Natural killer cell (primary cell): ENCODE data around the gene ZFP14. TPM values are rescaled to one million over a fixed set of nuclear protein-coding genes. Genes with fewer than 3 reads are reported as not detected.
A peak's percentile ranks its signal among the peaks of the same experiment; 100 is the strongest.

Experiments
- ATAC-seq, 3 donors: fragments of 150-1000 bp in 2 of 3; fragments of 200-7000 bp in 1 of 3; cut with Tn5 transposase; 1 replicate in 1 of 3; 2 replicates in 2 of 3; pipeline ENCODE4 v1.10.0; 2021; ENCODE audit warnings: mild to moderate bottlenecking in 2 of 3, moderate library complexity in 2 of 3
- DNase-seq, 2 donors: peaks; one replicate each; pipeline versions ENCODE4 v3.0.0 to v3.0.0-alpha.2; 2013 to 2021; ENCODE audit warnings: mixed read lengths in 1 of 2
- H3K27ac ChIP-seq: one replicate; pipeline ENCODE4 v1.5.1; 2013; ENCODE audit warnings: mild to moderate bottlenecking, low read length
- H3K27me3 ChIP-seq: one replicate; pipeline ENCODE4 v1.6.1; 2013; ENCODE audit warnings: low read length; ENCODE audit not compliant: control insufficient read depth, insufficient read depth
- H3K36me3 ChIP-seq: one replicate; pipeline ENCODE4 v1.6.1; 2013; ENCODE audit warnings: low read length; ENCODE audit not compliant: control insufficient read depth, insufficient read depth
- H3K4me1 ChIP-seq: one replicate; pipeline ENCODE4 v1.6.1; 2013; ENCODE audit warnings: low read length; ENCODE audit not compliant: control insufficient read depth, insufficient read depth
- H3K4me3 ChIP-seq: one replicate; pipeline ENCODE4 v1.5.1; 2013; ENCODE audit warnings: low read length
- H3K9me3 ChIP-seq: one replicate; pipeline ENCODE4 v1.6.1; 2013; ENCODE audit warnings: low read length; ENCODE audit not compliant: control insufficient read depth, insufficient read depth
- H3K27ac Mint-ChIP-seq, 2 donors: one replicate each; pipeline ENCODE4 v1.8.0; 2022; ENCODE audit warnings: mild to moderate bottlenecking in 2 of 2, mixed read lengths in 2 of 2, moderate library complexity in 1 of 2
- H3K27me3 Mint-ChIP-seq, 2 donors: one replicate each; pipeline ENCODE4 v1.8.0; 2022; ENCODE audit warnings: low read depth in 2 of 2, mixed read lengths in 2 of 2
- H3K36me3 Mint-ChIP-seq: one replicate; pipeline ENCODE4 v1.8.0; 2022; ENCODE audit warnings: mixed read lengths
- H3K4me1 Mint-ChIP-seq, 2 donors: one replicate each; pipeline ENCODE4 v1.8.0; 2022; ENCODE audit warnings: mixed read lengths in 2 of 2
- H3K4me3 Mint-ChIP-seq: one replicate; pipeline ENCODE4 v1.8.0; 2022; ENCODE audit warnings: mild to moderate bottlenecking, moderate library complexity, mixed read lengths
- H3K9me3 Mint-ChIP-seq, 2 donors: one replicate each; pipeline ENCODE4 v1.8.0; 2022; ENCODE audit warnings: mixed read lengths in 2 of 2
- CTCF ChIP-seq: fragments of 200-600 bp; IDR thresholded peaks from one replicate; pipeline ENCODE4 v1.8.0; 2022; ENCODE audit warnings: antibody characterized with exemption
- WGBS: methylation state at CpG from one replicate; pipeline ENCODE4 v1.1.7; 2013; ENCODE audit warnings: missing lambda C conversion rate; ENCODE audit not compliant: insufficient coverage; 5-methylcytosine and 5-hydroxymethylcytosine counted together
- intact Hi-C: fragments of 100-400 bp; cut with micrococcal nuclease; formaldehyde crosslinking; loops from one replicate; pipeline ENCODE4 v1.14.2; 2022
- total RNA-seq, 4 donors: library from RNA; stranded (reverse); fragments of 120-200 nt in 1 of 4; gene quantifications; one replicate each; pipeline versions ENCODE4 v1.2.3 to v1.2.4, GENCODE V29; 2013 to 2022

ZFP14 gene
- total RNA-seq: 1 to 10 TPM; 7.4 to 8.2 (median 7.8) TPM
- total RNA-seq (2013): 21.2 TPM

DNA sequence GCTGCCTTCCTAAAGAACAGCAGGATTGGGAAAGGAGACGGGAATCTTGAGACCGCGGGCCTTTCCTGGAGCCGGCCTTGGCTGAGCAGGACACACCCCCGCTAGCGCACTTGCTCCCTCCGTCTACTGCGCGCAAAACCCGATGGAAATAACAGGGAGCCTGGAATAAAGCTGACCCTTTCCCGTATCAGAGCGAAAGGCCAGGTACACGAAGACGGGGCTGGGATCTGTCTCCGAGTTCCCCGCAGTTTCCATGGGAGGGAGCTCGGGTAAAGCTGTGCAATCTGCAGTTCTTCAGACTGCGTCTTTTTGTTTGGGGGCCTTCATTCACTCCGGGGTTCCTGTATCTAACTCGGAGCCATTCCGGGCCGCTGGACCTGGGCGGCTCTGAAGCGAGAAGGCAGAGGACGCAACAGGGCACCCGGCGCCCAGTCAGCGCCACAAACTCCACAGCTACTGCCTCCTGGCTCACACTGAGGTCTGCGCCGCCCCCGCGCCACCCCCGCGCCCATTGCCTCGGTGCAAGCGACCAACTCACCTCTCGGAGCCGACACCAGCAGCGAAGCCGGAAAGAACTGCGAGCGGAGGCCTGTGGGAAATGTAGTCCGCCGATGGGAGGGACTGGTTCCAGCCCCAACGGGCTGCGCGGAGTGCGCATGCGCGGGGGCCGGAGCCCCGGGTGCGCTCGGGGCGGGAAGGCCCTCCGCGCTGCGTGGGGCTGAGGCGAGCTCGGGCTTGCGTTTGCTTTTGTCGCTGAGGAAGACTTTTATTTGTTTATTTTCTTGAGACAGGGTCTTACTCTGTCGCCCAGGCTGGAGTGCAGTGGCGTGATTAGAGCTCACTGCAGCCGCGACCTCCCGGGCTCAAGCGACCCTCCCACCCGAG lies at the start of gene ZFP14:
TSS of gene ZFP14 (minus strand) at position 577 of the 885 bp plus-strand sequence. CDS start 11,309 bp downstream, outside the sequence.
- H3K4me3 Mint-ChIP-seq: peak within 1 kb of the TSS; percentile 88
- H3K4me1 Mint-ChIP-seq: peaks cover 18 to 23% of the 10 kb centered on the region in 2 donors
- intact Hi-C loops: loop anchor here (1.0 to 10.0 kb wide), 6 partner anchors 109 to 833 kb away; partner anchors contain the start of genes ZNF345, ZNF567, ZNF585B and ZNF850

DNA sequence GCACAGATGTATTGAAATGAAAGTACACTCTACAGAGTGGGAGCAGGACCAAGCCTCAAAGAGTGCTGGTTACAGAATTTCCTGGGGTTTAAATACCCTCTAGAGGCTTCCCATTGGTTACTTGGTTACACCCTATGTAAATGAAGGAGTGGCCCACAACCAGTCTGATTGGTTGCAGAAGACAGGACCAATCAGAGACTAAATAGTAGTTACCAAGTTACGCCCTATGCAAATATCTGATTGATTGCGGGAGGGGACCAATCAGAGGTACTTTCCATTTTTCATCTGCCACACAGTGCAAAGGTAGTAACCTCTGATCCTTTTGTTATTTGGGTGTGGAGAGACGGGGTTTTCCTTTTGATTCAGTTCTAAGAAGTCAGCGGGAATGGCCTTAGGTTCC lies 44.9 kb upstream of the ZFP14 start:
- H3K27ac Mint-ChIP-seq: no peak overlapping the region
- no peak for ATAC-seq
- Histone ChIP-seq H3K27ac (no peak overlapping the region), H3K4me1 (peaks cover under 1% of the 10 kb centered on the region), H3K27me3 (peaks cover 7% of the 10 kb centered on the region), H3K36me3 (no peaks in the 10 kb centered on the region), H3K4me3 (no peak overlapping the region), H3K9me3 (peaks cover 8% of the 10 kb centered on the region)
- H3K4me1 Mint-ChIP-seq: peaks cover 1 to 2% of the 10 kb centered on the region in 2 donors
- TF ChIP-seq CTCF: no peak
- peaks cover 21 to 26% of the 10 kb centered on the region in 2 donors for H3K27me3 Mint-ChIP-seq
- no peaks in the 10 kb centered on the region for H3K36me3 Mint-ChIP-seq
- no peak for DNase-seq
- intact Hi-C loops: no loop called here
- WGBS: 100% methylated on average over 1 of the region's 4 CpGs
- H3K9me3 Mint-ChIP-seq: peaks cover 0 to 3% of the 10 kb centered on the region in 2 donors
- H3K4me3 Mint-ChIP-seq: no peak overlapping the region

More for the DNA sequence above, at the start of gene ZFP14:
- Histone ChIP-seq H3K4me3 (peak within 1 kb of the TSS; percentile 81), H3K9me3 (no peaks in the 10 kb centered on the region), H3K27me3 (no peaks in the 10 kb centered on the region), H3K4me1 (peaks cover 10% of the 10 kb centered on the region), H3K27ac (peak within 1 kb of the TSS; percentile 89), H3K36me3 (no peaks in the 10 kb centered on the region)
- peaks cover 0 to 2% of the 10 kb centered on the region in 2 donors for H3K9me3 Mint-ChIP-seq
- peak; percentile 91 to 97 for DNase-seq
- H3K27ac Mint-ChIP-seq: peak within 1 kb of the TSS; percentile 89 to 98
- no peak for TF ChIP-seq CTCF
- WGBS: 6% methylated on average over 69 of the region's 69 CpGs
- no peaks in the 10 kb centered on the region for H3K27me3 Mint-ChIP-seq
- no peaks in the 10 kb centered on the region for H3K36me3 Mint-ChIP-seq
- ATAC-seq: peak; percentile 98

DNA sequence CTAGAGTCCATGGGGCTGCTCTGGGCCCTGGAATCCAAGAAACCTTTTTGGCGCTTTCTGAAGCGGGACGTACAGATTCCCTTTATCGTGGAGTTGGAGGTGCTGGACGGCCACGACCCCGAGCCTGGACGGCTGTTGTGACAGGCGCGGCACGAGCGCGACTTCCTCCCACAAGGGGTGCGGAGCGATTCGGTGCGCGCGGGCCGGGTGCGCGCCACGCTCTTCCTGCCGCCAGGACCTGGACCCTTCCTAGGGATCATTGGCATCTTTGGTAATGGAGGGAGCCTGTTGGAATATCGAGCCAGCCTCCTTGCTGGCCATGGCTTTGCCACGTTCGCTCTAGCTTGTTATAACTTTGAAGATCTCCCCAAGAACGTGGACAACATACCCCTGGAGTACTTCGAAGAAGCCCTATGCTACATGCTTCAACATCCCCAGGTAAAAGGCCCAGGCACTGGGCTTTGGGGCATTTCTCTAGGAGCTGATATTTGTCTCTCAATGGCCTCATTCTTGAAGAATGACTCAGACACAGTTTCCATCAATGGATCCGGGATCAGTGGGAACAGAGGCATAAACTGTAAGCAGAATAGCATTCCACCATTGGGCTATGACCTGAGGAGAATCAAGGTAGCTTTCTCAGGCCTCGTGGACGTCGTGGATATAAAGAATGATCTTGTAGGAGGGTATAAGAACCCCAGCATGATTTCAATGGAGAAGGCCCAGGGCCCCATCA lies 42.9 kb upstream of the ZFP14 start:
- TF ChIP-seq CTCF: no peak
- no peak overlapping the region for H3K27ac Mint-ChIP-seq
- H3K27me3 Mint-ChIP-seq: peaks cover 21 to 26% of the 10 kb centered on the region in 2 donors
- 35% methylated on average over 33 of the region's 33 CpGs for WGBS
- peak overlapping the region; percentile 59 for H3K4me3 Mint-ChIP-seq
- DNase-seq: no peak
- H3K9me3 Mint-ChIP-seq: peaks cover 0 to 3% of the 10 kb centered on the region in 2 donors
- H3K4me1 Mint-ChIP-seq: peaks cover 20 to 21% of the 10 kb centered on the region in 2 donors
- no peaks in the 10 kb centered on the region for H3K36me3 Mint-ChIP-seq
- Histone ChIP-seq H3K27ac (no peak overlapping the region), H3K4me1 (peaks cover 15% of the 10 kb centered on the region), H3K36me3 (no peaks in the 10 kb centered on the region), H3K27me3 (peaks cover 7% of the 10 kb centered on the region), H3K4me3 (no peak overlapping the region), H3K9me3 (peaks cover 8% of the 10 kb centered on the region)
- no peak for ATAC-seq
- intact Hi-C loops: no loop called here
